ENCODE data around the gene R3HCC1L. TPM values are rescaled to one million over a fixed set of nuclear protein-coding genes. Genes with fewer than 3 reads are reported as not detected.

The R3HCC1L gene
- polyA plus RNA-seq, 10 donors, result 9.4 to 13.9 (median 12.1) TPM

DNA sequence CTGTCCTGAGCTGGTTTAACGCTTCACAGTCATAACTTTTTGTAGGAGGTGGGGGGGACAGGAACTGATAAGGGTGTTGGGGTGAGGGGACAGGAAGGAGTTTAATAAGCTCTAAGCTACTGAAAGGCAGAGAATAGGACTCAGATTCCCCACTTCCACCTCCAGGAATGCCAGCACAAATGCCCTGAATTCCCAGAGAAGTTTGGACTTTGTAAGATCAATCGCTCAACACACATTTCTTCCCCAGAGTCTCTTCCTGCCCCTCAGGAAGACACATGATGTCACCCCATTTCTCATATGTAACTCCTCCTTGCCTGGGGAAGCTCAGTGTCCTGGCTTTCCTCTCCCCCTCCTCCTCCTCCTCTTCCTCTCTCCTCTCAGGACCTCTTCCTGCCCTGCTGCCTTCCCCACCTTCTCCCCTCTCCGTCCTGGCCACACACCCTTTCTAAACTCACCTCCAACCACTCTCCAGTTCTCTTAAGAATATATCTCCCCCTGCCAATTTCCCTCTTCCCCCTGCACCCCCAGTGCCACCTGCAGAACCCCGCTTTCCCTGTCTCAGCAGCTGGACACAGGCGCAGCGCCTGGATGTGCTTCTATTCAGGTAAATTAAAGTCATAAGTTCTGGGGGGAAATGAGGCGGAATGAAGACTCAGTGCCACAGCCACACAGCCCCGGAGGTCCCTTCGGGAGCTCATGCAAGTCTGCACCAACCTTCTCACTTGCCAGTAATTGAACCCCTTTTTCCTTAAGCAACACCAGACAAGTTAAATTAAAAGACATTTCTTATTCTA is 138.8 kb downstream of the R3HCC1L start:
- no peak for DNase-seq

DNA sequence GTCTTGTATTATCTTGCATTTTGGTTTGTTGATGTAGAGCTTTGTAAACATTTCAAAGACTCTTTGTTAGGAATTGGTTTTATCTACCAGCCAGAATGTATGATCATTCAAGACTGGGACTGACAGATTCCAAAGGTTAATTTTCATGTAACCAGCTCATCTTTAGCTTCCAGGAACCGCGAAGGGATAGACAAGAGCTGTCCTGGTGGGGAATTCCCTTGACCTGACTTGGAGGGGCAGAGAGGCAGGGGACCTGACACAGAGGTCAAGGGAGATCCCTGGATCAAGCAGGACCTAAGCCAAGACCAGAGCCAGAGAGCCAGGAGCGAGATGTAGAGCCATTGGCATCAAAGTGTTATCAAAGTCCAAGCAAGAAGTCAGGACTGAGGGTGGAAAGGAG is 140.1 kb downstream of the R3HCC1L start:
- DNase-seq, result no peak

DNA sequence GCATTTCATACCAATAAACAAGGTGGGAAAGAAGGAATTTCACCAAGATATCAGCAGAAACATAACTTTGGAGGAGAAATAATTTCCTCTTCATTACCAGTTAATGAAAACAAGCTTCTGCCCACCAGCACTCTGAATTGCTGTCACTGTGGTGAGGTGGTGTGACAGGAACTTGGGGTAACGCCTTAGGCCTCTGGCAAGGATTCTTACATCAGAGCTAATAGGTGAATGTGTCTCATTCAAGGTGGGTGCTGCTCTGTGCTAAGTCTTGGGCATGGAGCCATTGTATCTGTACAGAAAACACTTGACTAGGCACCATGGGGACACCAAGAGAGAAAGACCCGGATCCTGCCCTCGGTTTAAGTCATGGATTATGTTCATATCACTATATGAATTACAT is 141.9 kb downstream of the R3HCC1L start:
- no peak for DNase-seq

DNA sequence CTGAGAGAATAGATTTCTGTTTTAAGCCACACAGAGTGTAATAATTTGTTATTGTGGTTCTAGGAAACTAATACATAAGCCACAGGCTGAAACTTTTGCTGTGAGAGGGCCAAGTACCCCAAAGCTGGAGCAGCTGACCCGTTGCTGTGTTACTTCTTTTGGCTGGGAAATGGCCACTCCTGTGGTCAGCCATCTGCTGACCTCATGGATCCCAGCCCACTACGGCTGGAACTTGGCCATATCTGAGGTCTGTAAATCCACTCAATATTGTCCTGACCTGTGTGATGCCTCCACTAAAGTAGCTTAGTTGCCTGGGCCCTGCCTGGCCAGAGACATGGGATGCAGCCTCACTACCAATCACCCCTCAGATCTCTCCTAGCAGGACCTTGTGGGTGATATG is 151.0 kb downstream of the R3HCC1L start:
- DNase-seq, result no peak

DNA sequence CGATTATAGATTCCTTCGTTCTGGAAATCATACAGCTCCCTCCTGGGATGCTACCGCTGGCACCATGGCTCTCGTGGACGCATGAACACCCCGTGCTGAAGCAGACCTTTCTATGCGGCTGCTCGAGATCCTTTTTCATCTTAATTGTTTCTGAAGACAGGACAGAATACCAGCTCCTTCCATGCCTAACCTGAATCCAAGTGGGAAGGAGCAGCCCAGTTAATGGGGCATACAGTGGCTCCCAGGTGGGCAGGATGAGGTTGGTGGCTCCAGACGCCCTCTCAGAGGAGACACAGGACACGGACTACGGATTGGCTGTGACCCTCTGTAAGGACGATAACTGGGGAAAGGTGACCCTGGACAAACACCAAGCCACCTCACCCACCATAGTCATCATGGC is 152.0 kb downstream of the R3HCC1L start:
- no peak for DNase-seq

DNA sequence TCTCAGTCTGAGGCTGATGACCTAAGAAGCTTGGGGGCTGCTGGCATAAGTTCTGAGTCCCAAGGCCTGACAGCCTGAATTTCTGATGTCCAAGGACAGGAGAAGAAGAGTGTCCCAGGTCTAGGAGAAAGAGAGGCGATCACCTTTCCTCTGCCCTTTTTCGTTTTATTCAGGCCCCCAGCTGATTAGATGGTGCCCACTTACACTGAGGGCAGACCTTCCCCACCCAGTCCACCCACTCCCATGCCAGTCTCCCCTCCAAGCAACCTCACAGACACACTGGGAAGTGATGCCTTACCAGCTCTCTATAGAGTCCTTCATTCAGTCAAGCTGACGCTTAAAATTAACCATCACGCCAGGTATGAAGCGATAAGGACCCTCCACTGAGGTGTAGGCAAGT is 152.9 kb downstream of the R3HCC1L start:
- DNase-seq, result no peak

DNA sequence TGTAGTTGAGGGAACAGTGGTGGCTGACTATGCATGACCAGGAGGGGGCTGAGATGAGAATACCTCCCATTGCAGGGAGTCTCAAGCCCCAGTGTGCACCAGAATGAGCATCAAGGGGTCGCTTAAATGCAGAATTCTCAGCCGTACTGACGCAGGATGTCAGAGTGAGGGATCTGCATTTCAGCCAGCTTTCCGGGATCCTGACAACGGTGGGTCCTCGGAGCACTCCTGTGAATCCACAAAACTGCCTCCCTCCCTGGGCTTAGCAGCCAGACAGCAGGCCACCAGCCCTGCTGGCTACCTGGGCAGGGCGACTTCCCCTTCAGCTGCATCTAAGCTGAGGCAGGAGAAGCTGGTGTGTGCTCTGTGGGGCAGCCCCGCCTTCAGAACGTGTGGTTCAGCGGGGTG is 155.3 kb downstream of the R3HCC1L start:
- DNase-seq, result no peak

DNA sequence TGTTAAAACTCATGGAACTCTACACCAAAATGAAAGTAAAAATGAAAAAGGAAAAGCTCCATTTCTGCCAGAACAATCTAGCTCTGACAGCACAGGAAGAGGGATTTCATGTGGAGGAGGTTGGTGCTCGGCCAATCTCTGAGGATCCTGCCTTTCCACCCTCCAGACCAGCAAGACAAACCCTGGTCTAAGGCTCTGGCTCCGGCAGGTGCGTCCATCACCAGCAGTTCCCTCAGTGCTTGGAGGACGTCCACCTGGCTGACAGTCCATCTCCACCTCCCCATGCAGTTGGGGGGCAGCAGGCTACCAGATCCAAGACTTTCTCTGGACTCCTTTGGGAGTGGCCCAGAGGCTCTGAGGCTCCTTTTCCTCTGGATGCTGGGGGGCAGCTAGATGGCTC is 158.5 kb downstream of the R3HCC1L start:
- no peak for DNase-seq

DNA sequence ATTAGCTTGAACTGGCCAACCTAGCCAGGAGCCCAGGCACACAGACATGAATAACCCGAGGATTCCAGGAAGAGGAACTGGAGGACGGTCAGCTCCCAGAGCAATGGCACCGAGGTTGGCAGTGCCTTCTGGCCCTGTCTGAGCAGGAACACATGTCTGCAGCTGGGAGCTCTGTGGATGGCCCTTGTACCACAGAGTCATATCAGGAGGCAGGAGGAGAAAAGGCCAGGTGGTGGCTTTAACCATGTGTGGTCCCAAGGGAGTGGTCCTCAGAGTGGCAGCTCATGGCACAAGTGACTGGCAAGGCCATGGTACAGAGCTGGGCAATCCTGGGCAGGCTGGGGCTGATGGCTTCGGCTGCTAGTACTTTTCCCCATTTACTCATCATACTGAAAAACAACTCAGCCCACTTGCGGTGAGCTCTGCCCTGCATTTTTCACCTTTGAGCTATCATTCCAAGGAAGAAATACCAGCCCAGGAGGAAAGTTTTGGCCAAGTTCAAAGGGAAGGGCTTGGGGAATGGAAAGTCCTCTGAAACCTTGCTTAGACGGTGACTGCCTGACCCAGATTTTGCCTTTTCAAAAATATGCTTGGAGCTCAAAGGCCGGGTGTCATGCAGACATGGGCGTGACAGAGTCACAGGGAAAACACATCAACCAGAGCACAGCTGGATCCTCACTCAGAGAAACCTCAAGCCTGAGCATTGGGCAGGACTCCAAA is 159.3 kb downstream of the R3HCC1L start:
- peak in 1 of 3 donors; percentile 70 for DNase-seq

DNA sequence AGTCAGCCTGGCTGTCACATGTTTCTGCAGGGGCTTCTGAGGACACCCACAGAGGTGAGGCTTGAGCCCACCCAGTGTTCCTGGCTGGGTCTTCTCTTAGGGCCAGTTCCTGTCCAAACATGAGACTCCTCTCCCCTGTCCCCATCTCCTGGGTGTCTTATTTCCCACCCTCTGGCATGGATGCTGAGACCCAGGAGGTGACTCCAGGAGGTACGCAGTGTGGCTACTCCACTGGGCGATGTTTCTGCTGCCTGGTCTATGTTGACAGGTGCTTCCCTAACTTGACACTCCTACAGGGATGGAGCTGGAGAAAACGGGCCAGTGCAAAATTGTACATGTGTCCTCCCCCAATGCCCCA is 159.8 kb downstream of the R3HCC1L start:
- no peak for DNase-seq

Other genes with a start within 250 kb of the R3HCC1L start
- 1 to 10 TPM in 3 of 10 donors, under 1 TPM in 7; 0.37 to 1.3 (median 0.80) TPM for gene CRTAC1, start 104.0 kb upstream of the R3HCC1L start, polyA plus RNA-seq (ENCODE audit: insufficient read length in 10 of 10)
- gene LOXL4, start 133.5 kb downstream of the R3HCC1L start, polyA plus RNA-seq (ENCODE audit: insufficient read length in 10 of 10), result 10 to 100 TPM in 6 of 10 donors, 1 to 10 TPM in 4; 7.3 to 12.9 (median 11.3) TPM